ENCODE measurements around the gene PNPLA7.
A peak's percentile ranks its signal among the peaks of the same experiment; 100 is the strongest.
"Not testable (repeated sequence)": the region's sequence is repeated elsewhere in the genome, so short reads cannot be mapped to it uniquely, and the experiment has no call there.

Gene PNPLA7

GRCh38 chr9:137477778-137478612 lies 72.2 kb downstream of the PNPLA7 start:
- no peak for DNase-seq

- DNase-seq = no peak
Observed at GRCh38 chr9:137476856-137477255, 73.3 kb downstream of the PNPLA7 start.

GRCh38 chr9:137475666-137476065 lies 74.5 kb downstream of the PNPLA7 start:
- DNase-seq = no peak

GRCh38 chr9:137474271-137474670 lies 75.9 kb downstream of the PNPLA7 start:
- DNase-seq = no peak

GRCh38 chr9:137470785-137471184 lies 79.4 kb downstream of the PNPLA7 start:
- DNase-seq = no peak

GRCh38 chr9:137467896-137468295 lies 82.3 kb downstream of the PNPLA7 start:
- DNase-seq = no peak

- DNase-seq = no peak
Observed at GRCh38 chr9:137467161-137467581, 83.0 kb downstream of the PNPLA7 start.

- DNase-seq = not testable (repeated sequence)
Observed at GRCh38 chr9:137466389-137467085, 83.7 kb downstream of the PNPLA7 start.

GRCh38 chr9:137465720-137466388 lies 84.3 kb downstream of the PNPLA7 start:
- no peak for DNase-seq

- no peak for DNase-seq
Observed at GRCh38 chr9:137465000-137465719, 85.0 kb downstream of the PNPLA7 start.

GRCh38 chr9:137464291-137464999 lies 85.8 kb downstream of the PNPLA7 start:
- no peak for DNase-seq

GRCh38 chr9:137463931-137464290 lies 86.3 kb downstream of the PNPLA7 start:
- DNase-seq = no peak

- no peak for DNase-seq
Observed at GRCh38 chr9:137462986-137463930, 86.9 kb downstream of the PNPLA7 start.

GRCh38 chr9:137462396-137462985 lies 87.7 kb downstream of the PNPLA7 start:
- no peak for DNase-seq

GRCh38 chr9:137461663-137462395 lies 88.4 kb downstream of the PNPLA7 start:
- DNase-seq = peak; percentile 91 to 94

- no peak for DNase-seq
Observed at GRCh38 chr9:137461316-137461662, 88.9 kb downstream of the PNPLA7 start.

- DNase-seq = no peak
Observed at GRCh38 chr9:137460363-137461315, 89.6 kb downstream of the PNPLA7 start.

GRCh38 chr9:137459601-137460362 lies 90.4 kb downstream of the PNPLA7 start:
- DNase-seq = no peak
